ENCODE measurements around the gene TUBB6. TPM values are rescaled to one million over a fixed set of nuclear protein-coding genes. Genes with fewer than 3 reads are reported as not detected.

TUBB6 gene
- polyA plus RNA-seq, 3 donors, result 54.1 to 63.3 (median 58.6) TPM

GRCh38 chr18:12335503-12335902 lies 27.5 kb downstream of the TUBB6 start:
- DNase-seq (ENCODE audit: low read depth in 3 of 3, low spot score in 2 of 3), result no peak

GRCh38 chr18:12336171-12336613 lies 28.2 kb downstream of the TUBB6 start:
- DNase-seq (ENCODE audit: low read depth in 3 of 3, low spot score in 2 of 3), result no peak

GRCh38 chr18:12336887-12337286 lies 28.8 kb downstream of the TUBB6 start:
- no peak for DNase-seq (ENCODE audit: low read depth in 3 of 3, low spot score in 2 of 3)

GRCh38 chr18:12338382-12338781 lies 30.3 kb downstream of the TUBB6 start:
- DNase-seq (ENCODE audit: low read depth in 3 of 3, low spot score in 2 of 3), result no peak

GRCh38 chr18:12340945-12341660 lies 33.1 kb downstream of the TUBB6 start:
- DNase-seq (ENCODE audit: low read depth in 3 of 3, low spot score in 2 of 3), result no peak

- no peak for DNase-seq (ENCODE audit: low read depth in 3 of 3, low spot score in 2 of 3)
Measured at GRCh38 chr18:12342661-12343060, 34.6 kb downstream of the TUBB6 start.

GRCh38 chr18:12345491-12346239 lies 37.6 kb downstream of the TUBB6 start:
- DNase-seq (ENCODE audit: low read depth in 3 of 3, low spot score in 2 of 3), result no peak

- DNase-seq (ENCODE audit: low read depth in 3 of 3, low spot score in 2 of 3), result no peak
Measured at GRCh38 chr18:12346240-12346565, 38.2 kb downstream of the TUBB6 start.

GRCh38 chr18:12347895-12348294 lies 39.9 kb downstream of the TUBB6 start:
- no peak for DNase-seq (ENCODE audit: low read depth in 3 of 3, low spot score in 2 of 3)

- no peak for DNase-seq (ENCODE audit: low read depth in 3 of 3, low spot score in 2 of 3)
Measured at GRCh38 chr18:12352188-12352587, 44.1 kb downstream of the TUBB6 start.

GRCh38 chr18:12359515-12359927 lies 51.5 kb downstream of the TUBB6 start:
- no peak for DNase-seq (ENCODE audit: low read depth in 3 of 3, low spot score in 2 of 3)

- no peak for DNase-seq (ENCODE audit: low read depth in 3 of 3, low spot score in 2 of 3)
Measured at GRCh38 chr18:12361770-12362378, 53.8 kb downstream of the TUBB6 start.

GRCh38 chr18:12362473-12363174 lies 54.6 kb downstream of the TUBB6 start:
- no peak for DNase-seq (ENCODE audit: low read depth in 3 of 3, low spot score in 2 of 3)

GRCh38 chr18:12366379-12366778 lies 58.3 kb downstream of the TUBB6 start:
- no peak for DNase-seq (ENCODE audit: low read depth in 3 of 3, low spot score in 2 of 3)

GRCh38 chr18:12366784-12367183 lies 58.7 kb downstream of the TUBB6 start:
- DNase-seq (ENCODE audit: low read depth in 3 of 3, low spot score in 2 of 3), result no peak

GRCh38 chr18:12369211-12369610 lies 61.2 kb downstream of the TUBB6 start:
- DNase-seq (ENCODE audit: low read depth in 3 of 3, low spot score in 2 of 3), result no peak

GRCh38 chr18:12371590-12371989 lies 63.5 kb downstream of the TUBB6 start:
- no peak for DNase-seq (ENCODE audit: low read depth in 3 of 3, low spot score in 2 of 3)

GRCh38 chr18:12372406-12372805 lies 64.4 kb downstream of the TUBB6 start:
- no peak for DNase-seq (ENCODE audit: low read depth in 3 of 3, low spot score in 2 of 3)

GRCh38 chr18:12373116-12373770 lies 65.2 kb downstream of the TUBB6 start:
- DNase-seq (ENCODE audit: low read depth in 3 of 3, low spot score in 2 of 3), result no peak

GRCh38 chr18:12373771-12374116 lies 65.7 kb downstream of the TUBB6 start:
- DNase-seq (ENCODE audit: low read depth in 3 of 3, low spot score in 2 of 3), result no peak

- no peak for DNase-seq (ENCODE audit: low read depth in 3 of 3, low spot score in 2 of 3)
Measured at GRCh38 chr18:12374401-12374800, 66.4 kb downstream of the TUBB6 start.

Data from right renal cortex interstitium (tissue), 3 donors.